Progenitor cell of endocrine pancreas (in vitro differentiated cells): ENCODE data around the gene SMIM28. TPM values are rescaled to one million over a fixed set of nuclear protein-coding genes. Genes with fewer than 3 reads are reported as not detected.
"Not testable (repeated sequence)": the region's sequence is repeated elsewhere in the genome, so short reads cannot be mapped to it uniquely, and the experiment has no call there.

Source experiments
- DNase-seq: peaks from one replicate; pipeline ENCODE4 v3.0.0; 2021; ENCODE audit warnings: low spot score; ENCODE audit not compliant: unreplicated experiment
- H3K27ac Mint-ChIP-seq: 2 replicates; pipeline ENCODE4 v1.8.0; 2021; ENCODE audit warnings: mild to moderate bottlenecking, moderate library complexity, mixed read lengths
- H3K27me3 Mint-ChIP-seq: 2 replicates; pipeline ENCODE4 v1.8.0; 2021; ENCODE audit warnings: mixed read lengths
- H3K36me3 Mint-ChIP-seq: 2 replicates; pipeline ENCODE4 v1.8.0; 2022; ENCODE audit warnings: mixed read lengths; ENCODE audit not compliant: insufficient read depth
- H3K4me1 Mint-ChIP-seq: 2 replicates; pipeline ENCODE4 v1.8.0; 2021; ENCODE audit warnings: low read depth, mixed read lengths
- H3K4me3 Mint-ChIP-seq: 2 replicates; pipeline ENCODE4 v1.8.0; 2021; ENCODE audit warnings: low read depth, mild to moderate bottlenecking, moderate library complexity, mixed read lengths
- H3K9me3 Mint-ChIP-seq: 2 replicates; pipeline ENCODE4 v1.8.0; 2021; ENCODE audit warnings: low read depth, mixed read lengths
- total RNA-seq: library from RNA; stranded (reverse); gene quantifications from 2 replicates; pipeline ENCODE4 v1.2.1, GENCODE V29; 2021
- TF ChIP-seq, protein P1 (sequence below): fragments of 200-600 bp; sonication (generic); IDR thresholded peaks from one replicate; pipeline ENCODE4 v1.5.0; 2021; ENCODE audit warnings: antibody characterized with exemption, mild to moderate bottlenecking; ENCODE audit not compliant: unreplicated experiment

The SMIM28 gene
- total RNA-seq, 1 donor from 2014 or later: not detected

- Mint-ChIP-seq H3K27me3 (no peaks in the 10 kb centered on the region), H3K4me3 (no peak overlapping the region), H3K27ac (no peak overlapping the region), H3K4me1 (peaks cover under 1% of the 10 kb centered on the region), H3K9me3 (no peaks in the 10 kb centered on the region), H3K36me3 (no peaks in the 10 kb centered on the region)
- TF ChIP-seq, protein P1, sequence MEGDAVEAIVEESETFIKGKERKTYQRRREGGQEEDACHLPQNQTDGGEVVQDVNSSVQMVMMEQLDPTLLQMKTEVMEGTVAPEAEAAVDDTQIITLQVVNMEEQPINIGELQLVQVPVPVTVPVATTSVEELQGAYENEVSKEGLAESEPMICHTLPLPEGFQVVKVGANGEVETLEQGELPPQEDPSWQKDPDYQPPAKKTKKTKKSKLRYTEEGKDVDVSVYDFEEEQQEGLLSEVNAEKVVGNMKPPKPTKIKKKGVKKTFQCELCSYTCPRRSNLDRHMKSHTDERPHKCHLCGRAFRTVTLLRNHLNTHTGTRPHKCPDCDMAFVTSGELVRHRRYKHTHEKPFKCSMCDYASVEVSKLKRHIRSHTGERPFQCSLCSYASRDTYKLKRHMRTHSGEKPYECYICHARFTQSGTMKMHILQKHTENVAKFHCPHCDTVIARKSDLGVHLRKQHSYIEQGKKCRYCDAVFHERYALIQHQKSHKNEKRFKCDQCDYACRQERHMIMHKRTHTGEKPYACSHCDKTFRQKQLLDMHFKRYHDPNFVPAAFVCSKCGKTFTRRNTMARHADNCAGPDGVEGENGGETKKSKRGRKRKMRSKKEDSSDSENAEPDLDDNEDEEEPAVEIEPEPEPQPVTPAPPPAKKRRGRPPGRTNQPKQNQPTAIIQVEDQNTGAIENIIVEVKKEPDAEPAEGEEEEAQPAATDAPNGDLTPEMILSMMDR: no peak
- DNase-seq: no peak
Measured at GRCh38 chr6:138357928-138358327, 19.8 kb upstream of the SMIM28 start.

- not testable (repeated sequence) for H3K4me3 Mint-ChIP-seq, H3K27me3 Mint-ChIP-seq, H3K27ac Mint-ChIP-seq, H3K9me3 Mint-ChIP-seq, DNase-seq, H3K36me3 Mint-ChIP-seq
- peaks cover 42% of the 10 kb centered on the region for H3K4me1 Mint-ChIP-seq
Measured at GRCh38 chr6:138368684-138369083, 9.0 kb upstream of the SMIM28 start.

DNA sequence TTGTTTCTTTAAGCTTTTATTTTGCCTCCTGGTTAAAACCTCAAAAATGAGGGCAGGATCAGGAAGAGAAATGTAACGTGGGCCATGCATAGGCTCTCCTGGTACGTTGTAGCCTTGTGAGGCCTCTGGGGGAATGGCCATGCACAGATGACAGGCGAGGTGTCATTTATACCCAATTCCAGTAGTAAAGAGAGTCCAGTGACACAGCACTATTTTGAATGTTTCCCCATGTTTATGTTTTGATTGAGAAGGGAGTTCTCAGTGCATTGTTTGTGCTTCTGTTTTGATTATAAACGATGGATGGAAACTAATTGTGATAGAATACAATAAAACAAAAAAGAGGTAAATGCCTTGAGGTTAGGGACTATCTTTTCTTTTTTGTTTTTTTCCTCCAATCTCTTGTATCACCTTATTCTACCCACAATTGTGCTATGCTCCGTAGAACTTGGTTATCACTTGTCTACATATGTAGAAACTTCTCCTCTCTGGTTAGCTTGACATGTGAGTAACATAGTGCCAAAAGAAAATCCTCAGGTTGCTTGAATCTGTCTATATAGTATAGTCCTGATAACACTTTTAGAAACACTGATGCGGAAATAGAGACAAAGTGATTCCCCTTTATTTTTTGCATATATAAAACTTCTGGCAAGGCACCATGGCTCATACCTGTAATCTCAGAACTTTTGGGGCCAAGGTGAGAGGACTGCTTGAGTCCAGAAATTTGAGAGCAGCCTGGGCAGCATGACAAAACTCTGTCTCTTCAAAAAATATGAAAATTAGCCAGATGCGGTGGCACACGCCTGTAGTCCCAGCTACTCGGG lies 6.9 kb upstream of the SMIM28 start:
- DNase-seq: no peak
- peak overlapping the region; percentile 89 for H3K27ac Mint-ChIP-seq
- H3K27me3 Mint-ChIP-seq: no peaks in the 10 kb centered on the region
- H3K4me3 Mint-ChIP-seq: peak overlapping the region; percentile 35
- H3K9me3 Mint-ChIP-seq: peaks cover 10% of the 10 kb centered on the region
- peaks cover 41% of the 10 kb centered on the region for H3K4me1 Mint-ChIP-seq
- TF ChIP-seq, protein P1: no peak
- peaks cover 5% of the 10 kb centered on the region for H3K36me3 Mint-ChIP-seq

DNA sequence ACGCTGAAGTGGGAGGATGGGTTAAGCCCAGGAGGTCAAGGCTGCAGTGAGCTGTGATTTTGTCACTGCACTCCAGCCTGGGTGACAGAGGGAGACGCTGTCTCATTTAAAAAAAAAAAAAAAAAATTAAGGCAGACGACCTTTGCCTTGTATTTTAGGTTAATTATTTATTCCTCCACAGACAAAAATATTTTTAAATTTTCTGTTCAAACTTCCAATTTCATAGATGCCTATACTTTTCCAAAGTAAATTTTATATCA lies 6.3 kb upstream of the SMIM28 start:
- peak overlapping the region; percentile 35 for H3K4me3 Mint-ChIP-seq
- H3K27ac Mint-ChIP-seq: peak overlapping the region; percentile 89
- DNase-seq: no peak
- peaks cover 40% of the 10 kb centered on the region for H3K4me1 Mint-ChIP-seq
- H3K9me3 Mint-ChIP-seq: peaks cover 10% of the 10 kb centered on the region
- TF ChIP-seq, protein P1: no peak
- no peaks in the 10 kb centered on the region for H3K27me3 Mint-ChIP-seq
- H3K36me3 Mint-ChIP-seq: peaks cover 5% of the 10 kb centered on the region

DNA sequence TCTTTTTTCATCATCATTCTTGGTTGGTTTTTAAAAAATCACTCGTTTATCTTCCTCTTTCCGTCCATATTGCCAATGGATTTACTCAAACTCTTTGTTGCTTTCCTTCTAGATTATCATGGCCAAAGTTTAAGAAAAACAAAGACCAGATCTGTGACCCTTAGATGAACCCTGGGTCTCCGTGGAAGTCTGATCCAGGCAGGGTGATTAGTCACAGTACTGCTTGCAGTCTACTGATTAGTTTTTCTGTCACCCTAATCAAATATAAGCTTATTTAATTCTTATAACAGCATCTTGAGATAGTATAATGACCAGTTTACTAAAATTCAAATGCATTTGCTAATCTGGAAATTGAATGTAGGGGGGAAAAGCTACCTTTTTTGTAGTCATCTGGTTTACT lies 6.0 kb upstream of the SMIM28 start:
- H3K27ac Mint-ChIP-seq: peak overlapping the region; percentile 89
- DNase-seq: no peak
- no peaks in the 10 kb centered on the region for H3K27me3 Mint-ChIP-seq
- H3K36me3 Mint-ChIP-seq: peaks cover 5% of the 10 kb centered on the region
- TF ChIP-seq, protein P1: no peak
- H3K4me1 Mint-ChIP-seq: peaks cover 40% of the 10 kb centered on the region
- H3K9me3 Mint-ChIP-seq: peaks cover 10% of the 10 kb centered on the region
- peak overlapping the region; percentile 31 for H3K4me3 Mint-ChIP-seq

- Mint-ChIP-seq H3K27me3 (no peaks in the 10 kb centered on the region), H3K9me3 (peaks cover 6% of the 10 kb centered on the region), H3K27ac (peak overlapping the region; percentile 79), H3K36me3 (peaks cover 1% of the 10 kb centered on the region), H3K4me3 (no peak overlapping the region), H3K4me1 (peaks cover 43% of the 10 kb centered on the region)
- DNase-seq: no peak
- TF ChIP-seq, protein P1: peak; percentile 21
Measured at GRCh38 chr6:138372711-138373463, 4.8 kb upstream of the SMIM28 start.
